ENCODE measurements around the gene DOCK4. TPM values are rescaled to one million over a fixed set of nuclear protein-coding genes. Genes with fewer than 3 reads are reported as not detected.

DOCK4 gene
- total and polyA plus RNA-seq, 10 of the 15 experiments (the other 5 are each of a cell fraction or from before 2014, with no cell fraction given) = 0.03 to 0.73 (median 0.38) TPM

DNA sequence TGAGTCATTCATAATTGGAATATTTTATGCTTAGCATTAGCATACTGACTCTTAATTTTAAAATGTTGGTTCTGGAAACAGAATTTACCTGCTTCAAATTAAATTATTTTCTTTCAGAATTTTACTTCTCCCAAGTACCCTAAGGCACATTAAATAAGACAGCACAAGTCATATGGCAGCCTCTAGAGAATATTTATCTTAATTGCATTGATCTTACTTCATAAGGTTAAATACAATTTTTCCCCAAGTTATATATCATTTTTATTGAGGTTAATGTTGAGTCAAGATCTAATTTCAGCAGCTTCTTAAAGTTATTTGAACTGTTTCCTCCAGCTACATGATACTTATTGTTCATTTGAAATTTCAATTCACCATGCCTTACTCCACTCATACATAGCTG, 520.9 kb downstream of the DOCK4 start:
- BruUV-seq (replicated peaks) = no TSS peak
- no peaks in the 10 kb centered on the region for H3K4me1 ChIP-seq (ENCODE audit: control insufficient read depth, insufficient read depth, low read length)
- FAIRE-seq (no peak), DNase-seq (ENCODE audit: low read depth, low spot score) (no peak), ATAC-seq (no peak)
- H3K79me2 ChIP-seq (ENCODE audit: control insufficient read depth, insufficient read depth, low read length) = no peaks in the 10 kb centered on the region
- no peak overlapping the region for H3K4me2 ChIP-seq (ENCODE audit: control insufficient read depth, insufficient read depth)
- in situ Hi-C loops (cut with MboI) (no loop called here), intact Hi-C loops (cut with micrococcal nuclease; ENCODE audit: unreplicated experiment) (no loop called here)
- ChIA-PET SMC1A (ENCODE audit: uncharacterized antibody, unreplicated experiment) (no interaction called here), POLR2A (interaction anchor here (0.6 kb wide), 1 partner anchor 28 kb away, joined by 3 read pairs; no protein-coding TSS in a partner anchor), RAD21 (ENCODE audit: unreplicated experiment) (no interaction called here), CTCF (no interaction called here)
- no peak for TF ChIP-seq MEF2A (IDR thresholded peaks at IDR 0.05; ENCODE audit: insufficient read depth, low read depth, low read length)
- no peak for TF ChIP-seq BCLAF1 (IDR thresholded peaks at IDR 0.05)
- no peak for TF ChIP-seq SMAD1 (IDR thresholded peaks at IDR 0.05; ENCODE audit: low read depth, partially characterized antibody)
- no peak for TF ChIP-seq DPF2 (IDR thresholded peaks at IDR 0.05)
- no peak for TF ChIP-seq MAX (IDR thresholded peaks at IDR 0.05; ENCODE audit: low read depth, low read length)
- no peak for TF ChIP-seq YY1 (IDR thresholded peaks at IDR 0.05; ENCODE audit: low read depth, low read length)
- TF ChIP-seq ZBED1 (IDR thresholded peaks at IDR 0.05; ENCODE audit: borderline replicate concordance) = no peak
- no peak for TF ChIP-seq TBL1XR1 (IDR thresholded peaks at IDR 0.05; ENCODE audit: low read depth, low read length)
- TF ChIP-seq ATF2 (IDR thresholded peaks at IDR 0.05; ENCODE audit: low read length) = no peak
- no peak for TF ChIP-seq EED (IDR thresholded peaks at IDR 0.05; ENCODE audit: low read depth)
- TF ChIP-seq, protein P1, sequence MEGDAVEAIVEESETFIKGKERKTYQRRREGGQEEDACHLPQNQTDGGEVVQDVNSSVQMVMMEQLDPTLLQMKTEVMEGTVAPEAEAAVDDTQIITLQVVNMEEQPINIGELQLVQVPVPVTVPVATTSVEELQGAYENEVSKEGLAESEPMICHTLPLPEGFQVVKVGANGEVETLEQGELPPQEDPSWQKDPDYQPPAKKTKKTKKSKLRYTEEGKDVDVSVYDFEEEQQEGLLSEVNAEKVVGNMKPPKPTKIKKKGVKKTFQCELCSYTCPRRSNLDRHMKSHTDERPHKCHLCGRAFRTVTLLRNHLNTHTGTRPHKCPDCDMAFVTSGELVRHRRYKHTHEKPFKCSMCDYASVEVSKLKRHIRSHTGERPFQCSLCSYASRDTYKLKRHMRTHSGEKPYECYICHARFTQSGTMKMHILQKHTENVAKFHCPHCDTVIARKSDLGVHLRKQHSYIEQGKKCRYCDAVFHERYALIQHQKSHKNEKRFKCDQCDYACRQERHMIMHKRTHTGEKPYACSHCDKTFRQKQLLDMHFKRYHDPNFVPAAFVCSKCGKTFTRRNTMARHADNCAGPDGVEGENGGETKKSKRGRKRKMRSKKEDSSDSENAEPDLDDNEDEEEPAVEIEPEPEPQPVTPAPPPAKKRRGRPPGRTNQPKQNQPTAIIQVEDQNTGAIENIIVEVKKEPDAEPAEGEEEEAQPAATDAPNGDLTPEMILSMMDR (IDR thresholded peaks at IDR 0.05 in 2 of 3, conservative IDR thresholded peaks at IDR 0.05 in 1 of 3; ENCODE audit: control insufficient read depth in 2 of 3, extremely low read depth in 1 of 3, insufficient read depth in 1 of 3, low read depth in 3 of 3, low read length in 3 of 3) = no peak
- no peak for TF ChIP-seq ETV6 (conservative IDR thresholded peaks at IDR 0.05 in 1 of 2, IDR thresholded peaks at IDR 0.05 in 1 of 2; ENCODE audit: borderline replicate concordance in 1 of 2, low read depth in 1 of 2)
- TF ChIP-seq MYC (IDR thresholded peaks at IDR 0.05; ENCODE audit: insufficient read depth, insufficient read length, insufficient replicate concordance, low read length, severe bottlenecking) = no peak
- H3K36me3 ChIP-seq (ENCODE audit: control insufficient read depth in 2 of 2, insufficient read depth in 2 of 2, low read length in 1 of 2) = no peaks in the 10 kb centered on the region
- no peak overlapping the region for H3K9ac ChIP-seq (ENCODE audit: control insufficient read depth, insufficient read depth, low read length)
- no peaks in the 10 kb centered on the region for H4K20me1 ChIP-seq (ENCODE audit: control insufficient read depth, insufficient read depth)
- H3K9me3 ChIP-seq (replicated peaks; ENCODE audit: control insufficient read depth, insufficient read depth, low read length) = no peaks in the 10 kb centered on the region
- no peak overlapping the region for H2AFZ ChIP-seq (ENCODE audit: control insufficient read depth, low read depth, low read length)
- no peak overlapping the region for H3K4me3 ChIP-seq
- no peak overlapping the region for H3K27ac ChIP-seq (ENCODE audit: control insufficient read depth, insufficient read depth)
- H3K27me3 ChIP-seq (replicated peaks in 1 of 2; ENCODE audit: control insufficient read depth in 2 of 2, insufficient read depth in 2 of 2, low read length in 1 of 2) = no peaks in the 10 kb centered on the region
